Esophagus squamous epithelium (tissue), 5 donors: ENCODE results near the gene SPATA13. TPM values are rescaled to one million over a fixed set of nuclear protein-coding genes. Genes with fewer than 3 reads are reported as not detected.

ENCODE experiments used
- DNase-seq: peaks from one replicate; lab custom pipeline; 2025; lab: John Stamatoyannopoulos, UW
- H3K27ac ChIP-seq, 4 donors: fragments of 200-600 bp; sonication (generic); one replicate each; pipeline ENCODE4 v1.5.1; 2016 to 2019; ENCODE audit warnings: mild to moderate bottlenecking in 1 of 4
- H3K27me3 ChIP-seq, 4 donors: fragments of 200-600 bp; sonication (generic); 1 replicate in 3 of 4; 2 replicates in 1 of 4; pipeline versions ENCODE4 v1.5.1 to v1.6.0; 2017 to 2021; ENCODE audit warnings: antibody characterized with exemption in 1 of 4
- H3K36me3 ChIP-seq, 3 donors: fragments of 200-600 bp; sonication (generic); one replicate each; pipeline ENCODE4 v1.5.1; 2016 to 2019
- H3K4me1 ChIP-seq, 3 donors: fragments of 200-600 bp; sonication (generic); one replicate each; pipeline ENCODE4 v1.5.1; 2017 to 2019
- H3K4me3 ChIP-seq, 4 donors: fragments of 200-600 bp; sonication (generic); 1 replicate in 3 of 4; 2 replicates in 1 of 4; pipeline ENCODE4 v1.5.1; 2016 to 2019; ENCODE audit warnings: mild to moderate bottlenecking in 2 of 4, moderate library complexity in 1 of 4
- H3K9me3 ChIP-seq, 3 donors: fragments of 200-600 bp; sonication (generic); one replicate each; pipeline ENCODE4 v1.5.1; 2016 to 2019
- POLR2A ChIP-seq, 4 donors: fragments of 450-650 bp; IDR thresholded peaks; one replicate each; pipeline ENCODE4 v1.6.1; 2017; ENCODE audit warnings: antibody characterized with exemption in 4 of 4, mild to moderate bottlenecking in 4 of 4, moderate library complexity in 3 of 4
- WGBS, 2 donors: methylation state at CpG; one replicate each; pipeline ENCODE4 v1.1.5; 2018; 5-methylcytosine and 5-hydroxymethylcytosine counted together
- intact Hi-C: fragments of 100-400 bp; cut with DNase I; formaldehyde crosslinking; loops from one replicate; pipeline ENCODE4 v1.15.0; 2022
- total RNA-seq, 4 donors: library from RNA; depleted of rRNA; stranded (reverse); fragments of >200 nt; gene quantifications; one replicate each; pipeline ENCODE4 v1.1.0, GENCODE V29; 2016
- TF ChIP-seq, protein P1 (sequence below), 6 experiments: fragments of 450-650 bp in 4 of 6; fragments of 200-600 bp in 2 of 6; sonication (generic) in 2 of 6; IDR thresholded peaks; one replicate each; pipeline ENCODE4 v1.5.1; 2016 to 2019; ENCODE audit warnings: antibody characterized with exemption in 6 of 6, mild to moderate bottlenecking in 4 of 6, moderate library complexity in 4 of 6
- donor health status: DM: yes; HTN: yes; CAD: no.

Gene SPATA13
- total RNA-seq, 4 donors from 2014 or later: 5.0 to 16.6 (median 9.7) TPM

DNA sequence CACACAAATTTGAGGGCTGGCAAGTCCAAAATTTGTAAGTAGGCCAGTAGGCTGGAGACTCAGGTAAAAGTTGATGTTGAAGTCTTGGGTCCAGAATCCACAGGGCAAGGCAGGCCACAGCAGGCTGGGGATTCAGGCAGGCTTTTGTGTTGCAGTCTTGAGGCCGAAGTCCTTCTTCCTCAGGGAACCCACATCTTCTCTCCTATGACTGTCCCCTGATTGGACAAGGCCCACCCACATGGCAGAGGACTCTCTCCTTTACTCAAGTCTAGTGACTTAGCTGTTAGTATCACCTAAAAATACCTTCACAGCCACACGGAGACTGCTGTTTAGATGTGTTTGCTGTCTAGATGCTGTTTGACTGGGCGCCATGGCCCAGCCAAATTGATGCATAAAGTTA is 9.9 kb upstream of the SPATA13 start:
- TF ChIP-seq, protein P1, sequence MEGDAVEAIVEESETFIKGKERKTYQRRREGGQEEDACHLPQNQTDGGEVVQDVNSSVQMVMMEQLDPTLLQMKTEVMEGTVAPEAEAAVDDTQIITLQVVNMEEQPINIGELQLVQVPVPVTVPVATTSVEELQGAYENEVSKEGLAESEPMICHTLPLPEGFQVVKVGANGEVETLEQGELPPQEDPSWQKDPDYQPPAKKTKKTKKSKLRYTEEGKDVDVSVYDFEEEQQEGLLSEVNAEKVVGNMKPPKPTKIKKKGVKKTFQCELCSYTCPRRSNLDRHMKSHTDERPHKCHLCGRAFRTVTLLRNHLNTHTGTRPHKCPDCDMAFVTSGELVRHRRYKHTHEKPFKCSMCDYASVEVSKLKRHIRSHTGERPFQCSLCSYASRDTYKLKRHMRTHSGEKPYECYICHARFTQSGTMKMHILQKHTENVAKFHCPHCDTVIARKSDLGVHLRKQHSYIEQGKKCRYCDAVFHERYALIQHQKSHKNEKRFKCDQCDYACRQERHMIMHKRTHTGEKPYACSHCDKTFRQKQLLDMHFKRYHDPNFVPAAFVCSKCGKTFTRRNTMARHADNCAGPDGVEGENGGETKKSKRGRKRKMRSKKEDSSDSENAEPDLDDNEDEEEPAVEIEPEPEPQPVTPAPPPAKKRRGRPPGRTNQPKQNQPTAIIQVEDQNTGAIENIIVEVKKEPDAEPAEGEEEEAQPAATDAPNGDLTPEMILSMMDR (IDR thresholded peaks at IDR 0.05): no peak
- TF ChIP-seq POLR2A (IDR thresholded peaks at IDR 0.05): no peak
- DNase-seq: no peak
- Histone ChIP-seq H3K36me3 (no peaks in the 10 kb centered on the region), H3K9me3 (no peaks in the 10 kb centered on the region), H3K27ac (no peak overlapping the region), H3K27me3 (no peaks in the 10 kb centered on the region), H3K4me1 (peaks cover 0 to 23% (median 9%) of the 10 kb centered on the region in 3 donors), H3K4me3 (no peak overlapping the region)
- intact Hi-C loops: no loop called here
- 75 to 100% methylated on average over 1 to 2 of the region's 3 CpGs for WGBS, 2 donors

DNA sequence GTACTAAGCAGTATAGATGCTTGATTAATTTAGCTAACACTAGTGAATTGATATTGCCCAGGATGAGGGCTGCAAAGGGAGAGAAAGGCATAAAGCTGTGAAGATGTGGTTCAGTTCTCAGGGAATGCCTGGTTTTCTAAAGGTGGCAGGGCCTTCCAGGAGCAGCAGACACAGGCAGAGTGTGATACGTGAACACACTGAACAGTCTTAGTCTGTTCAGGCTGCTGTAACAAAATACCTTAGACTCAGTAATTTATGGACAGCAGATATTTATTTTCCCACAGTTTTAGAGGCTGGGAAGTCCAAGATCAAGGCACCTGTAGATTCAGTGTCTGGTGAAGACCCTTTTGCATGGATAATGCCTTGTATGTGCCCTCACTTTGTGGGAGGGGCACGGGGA is 8.7 kb upstream of the SPATA13 start:
- no peak for DNase-seq
- Histone ChIP-seq H3K4me1 (peaks cover 0 to 23% (median 9%) of the 10 kb centered on the region in 3 donors), H3K27me3 (no peaks in the 10 kb centered on the region), H3K4me3 (no peak overlapping the region), H3K36me3 (no peaks in the 10 kb centered on the region), H3K9me3 (no peaks in the 10 kb centered on the region), H3K27ac (no peak overlapping the region)
- intact Hi-C loops: no loop called here
- TF ChIP-seq POLR2A (IDR thresholded peaks at IDR 0.05): no peak
- TF ChIP-seq, protein P1 (IDR thresholded peaks at IDR 0.05): no peak
- WGBS, 2 donors: 92 to 93% methylated on average over 2 of the region's 2 CpGs

DNA sequence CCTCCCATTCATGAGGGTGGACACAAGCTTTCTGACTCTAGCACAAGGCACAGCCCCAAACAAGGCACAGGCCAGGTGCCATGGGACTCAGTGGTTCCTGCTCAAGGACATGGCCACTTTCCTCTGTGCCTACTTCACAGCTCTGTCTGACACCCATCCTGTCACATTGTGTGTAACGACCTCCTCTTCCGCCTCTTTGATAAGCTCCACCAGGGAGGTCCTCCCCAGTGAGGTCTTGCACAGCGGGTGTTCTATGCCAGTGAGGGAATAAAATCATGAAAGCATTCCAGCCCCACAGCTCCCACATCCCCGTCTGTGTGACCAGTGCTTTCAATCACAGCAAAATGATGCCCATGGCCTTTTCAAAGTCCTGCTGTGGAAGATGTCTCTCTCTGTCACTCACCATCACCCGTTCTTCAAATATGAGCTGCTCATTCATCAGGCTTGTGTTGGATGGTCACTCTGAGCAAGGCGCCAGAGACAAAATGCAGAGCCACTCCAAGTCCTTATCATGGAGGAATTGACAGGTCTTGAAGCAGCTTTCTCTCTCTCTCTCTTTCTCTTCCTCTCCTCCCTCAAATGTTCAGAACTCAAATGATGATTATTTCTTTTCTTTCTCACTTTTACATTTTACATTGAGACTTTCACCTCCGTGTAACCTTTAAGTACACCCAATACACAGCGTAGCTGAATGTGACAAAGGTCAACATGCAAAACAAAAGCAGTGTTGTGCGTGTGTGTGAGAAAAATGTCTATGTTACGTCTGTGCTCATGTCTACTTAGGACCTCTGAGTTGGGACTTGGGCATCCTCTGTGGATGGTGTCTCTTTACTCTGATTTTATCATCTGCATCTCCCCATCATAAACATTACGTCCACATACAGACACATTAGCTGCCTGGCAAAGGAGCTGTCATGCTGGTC is 8.0 kb upstream of the SPATA13 start:
- no peak overlapping the region for H3K27ac ChIP-seq
- no peaks in the 10 kb centered on the region for H3K27me3 ChIP-seq
- intact Hi-C loops: no loop called here
- no peak overlapping the region for H3K4me3 ChIP-seq
- no peak for DNase-seq
- peaks cover 0 to 20% (median 9%) of the 10 kb centered on the region in 3 donors for H3K4me1 ChIP-seq
- WGBS, 2 donors: 74 to 87% methylated on average over 11 of the region's 11 CpGs
- no peak for TF ChIP-seq POLR2A (IDR thresholded peaks at IDR 0.05)
- TF ChIP-seq, protein P1 (IDR thresholded peaks at IDR 0.05): no peak
- H3K9me3 ChIP-seq: no peaks in the 10 kb centered on the region
- H3K36me3 ChIP-seq: no peaks in the 10 kb centered on the region

DNA sequence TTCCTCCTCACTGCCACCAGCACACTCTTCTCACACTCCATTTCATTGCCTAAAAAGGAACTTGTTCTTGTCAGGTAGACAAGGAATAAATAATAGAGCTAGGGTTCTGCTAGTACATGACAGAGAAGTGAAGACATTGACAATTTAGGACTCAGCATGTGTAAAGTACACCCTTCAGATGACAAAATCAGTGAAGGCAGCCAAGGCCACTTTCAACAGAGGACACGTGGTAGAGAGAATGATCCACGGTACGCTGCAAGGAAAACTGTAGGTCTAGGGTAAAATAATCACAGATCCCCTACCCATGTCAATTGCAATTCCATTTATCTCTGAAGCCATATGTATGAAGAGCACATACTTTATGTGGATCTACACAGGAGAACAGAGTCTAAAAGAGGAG is 7.2 kb upstream of the SPATA13 start:
- DNase-seq: no peak
- H3K9me3 ChIP-seq: no peaks in the 10 kb centered on the region
- H3K36me3 ChIP-seq: no peaks in the 10 kb centered on the region
- no peak overlapping the region for H3K27ac ChIP-seq
- TF ChIP-seq, protein P1 (IDR thresholded peaks at IDR 0.05): no peak
- no peak for TF ChIP-seq POLR2A (IDR thresholded peaks at IDR 0.05)
- H3K27me3 ChIP-seq: no peaks in the 10 kb centered on the region
- intact Hi-C loops: no loop called here
- peaks cover 0 to 12% (median 9%) of the 10 kb centered on the region in 3 donors for H3K4me1 ChIP-seq
- H3K4me3 ChIP-seq: no peak overlapping the region
- 83 to 84% methylated on average over 3 of the region's 3 CpGs for WGBS, 2 donors

DNA sequence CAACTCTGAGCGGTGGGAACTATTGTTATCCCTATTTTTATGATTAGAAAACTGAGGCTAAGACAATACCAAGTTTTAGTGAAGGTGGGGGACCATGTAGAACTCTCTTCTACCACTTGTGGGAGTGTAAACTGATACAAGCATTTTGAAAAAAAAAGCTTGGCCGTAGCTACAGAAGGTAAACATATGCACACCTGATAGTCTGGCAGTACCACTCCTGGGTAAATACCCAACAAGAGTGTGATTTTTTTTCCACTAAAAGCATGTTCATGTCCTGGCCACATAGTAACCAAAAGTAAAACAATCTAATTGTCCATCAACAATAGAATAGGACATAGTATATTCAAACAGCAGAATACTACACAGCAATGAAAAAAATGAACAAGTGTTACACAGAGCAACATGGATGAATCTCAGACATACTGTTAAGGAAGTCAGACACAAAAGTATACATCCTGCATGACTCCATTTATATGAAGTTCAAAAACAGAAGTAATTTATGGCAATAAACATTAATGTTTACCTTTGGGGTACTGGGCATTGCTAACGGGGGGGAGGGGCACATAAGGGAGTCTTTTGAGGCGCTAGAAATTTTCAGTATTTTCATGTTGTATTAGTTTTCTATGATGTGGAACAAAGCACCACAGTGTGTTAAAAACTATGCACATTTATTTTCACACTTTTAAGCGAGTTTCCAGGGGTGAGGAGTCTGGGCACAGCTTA is 6.4 kb upstream of the SPATA13 start:
- intact Hi-C loops: no loop called here
- no peak for TF ChIP-seq POLR2A (IDR thresholded peaks at IDR 0.05)
- TF ChIP-seq, protein P1 (IDR thresholded peaks at IDR 0.05): no peak
- no peak overlapping the region for H3K4me3 ChIP-seq
- no peaks in the 10 kb centered on the region for H3K36me3 ChIP-seq
- no peak for DNase-seq
- H3K9me3 ChIP-seq: no peaks in the 10 kb centered on the region
- H3K27ac ChIP-seq: no peak overlapping the region
- peaks cover 0 to 5% (median 4%) of the 10 kb centered on the region in 3 donors for H3K4me1 ChIP-seq
- WGBS, 2 donors: 81 to 82% methylated on average over 5 of the region's 5 CpGs
- H3K27me3 ChIP-seq: no peaks in the 10 kb centered on the region
